Activated CD8-positive, alpha-beta T cell treated with anti-CD3 and anti-CD28 coated beads for 36 hours (primary cell): ENCODE results near the gene GALNT17. TPM values are rescaled to one million over a fixed set of nuclear protein-coding genes. Genes with fewer than 3 reads are reported as not detected.

ENCODE experiments used
- ATAC-seq: fragments of 200-7000 bp; cut with Tn5 transposase; one replicate; pipeline ENCODE4 v1.10.0; 2021; ENCODE audit warnings: mild to moderate bottlenecking, moderate library complexity
- CTCF ChIA-PET: fragments of 350-600 bp; sonication (Branson Sonifier 250); formaldehyde crosslinking; loops from one replicate; lab custom pipeline; 2021; ENCODE audit warnings: antibody characterized with exemption; lab: Charles Lee
- POLR2A ChIA-PET: fragments of 350-600 bp; sonication (Branson Sonifier 250); formaldehyde crosslinking; loops from one replicate; lab custom pipeline; 2021; ENCODE audit warnings: antibody characterized with exemption; lab: Charles Lee
- DNase-seq: peaks from one replicate; pipeline ENCODE4 v3.0.0-alpha.2; 2020
- H3K27ac Mint-ChIP-seq: one replicate; pipeline ENCODE4 v1.8.0; 2021; ENCODE audit warnings: mild to moderate bottlenecking, mixed read lengths
- H3K27me3 Mint-ChIP-seq: one replicate; pipeline ENCODE4 v1.8.0; 2021; ENCODE audit warnings: mixed read lengths
- H3K36me3 Mint-ChIP-seq: one replicate; pipeline ENCODE4 v1.8.0; 2021; ENCODE audit warnings: low read depth, mixed read lengths
- H3K4me1 Mint-ChIP-seq: one replicate; pipeline ENCODE4 v1.8.0; 2021; ENCODE audit warnings: low read depth, mixed read lengths
- H3K4me3 Mint-ChIP-seq: one replicate; pipeline ENCODE4 v1.8.0; 2021; ENCODE audit warnings: mild to moderate bottlenecking, moderate library complexity, mixed read lengths
- H3K9me3 Mint-ChIP-seq: one replicate; pipeline ENCODE4 v1.8.0; 2021; ENCODE audit warnings: mixed read lengths
- CTCF ChIP-seq: fragments of 200-600 bp; IDR thresholded peaks from one replicate; pipeline ENCODE4 v1.8.0; 2022; ENCODE audit warnings: antibody characterized with exemption, mild to moderate bottlenecking
- intact Hi-C: fragments of 100-400 bp; cut with micrococcal nuclease; formaldehyde crosslinking; loops from one replicate; pipeline ENCODE4 v1.10.0; 2022
- total RNA-seq, 2 experiments: library from RNA; stranded (reverse); gene quantifications; one replicate each; pipeline ENCODE4 v1.2.3, GENCODE V29; 2021

GALNT17 gene
- total RNA-seq, 2 experiments from 2014 or later = not detected

DNA sequence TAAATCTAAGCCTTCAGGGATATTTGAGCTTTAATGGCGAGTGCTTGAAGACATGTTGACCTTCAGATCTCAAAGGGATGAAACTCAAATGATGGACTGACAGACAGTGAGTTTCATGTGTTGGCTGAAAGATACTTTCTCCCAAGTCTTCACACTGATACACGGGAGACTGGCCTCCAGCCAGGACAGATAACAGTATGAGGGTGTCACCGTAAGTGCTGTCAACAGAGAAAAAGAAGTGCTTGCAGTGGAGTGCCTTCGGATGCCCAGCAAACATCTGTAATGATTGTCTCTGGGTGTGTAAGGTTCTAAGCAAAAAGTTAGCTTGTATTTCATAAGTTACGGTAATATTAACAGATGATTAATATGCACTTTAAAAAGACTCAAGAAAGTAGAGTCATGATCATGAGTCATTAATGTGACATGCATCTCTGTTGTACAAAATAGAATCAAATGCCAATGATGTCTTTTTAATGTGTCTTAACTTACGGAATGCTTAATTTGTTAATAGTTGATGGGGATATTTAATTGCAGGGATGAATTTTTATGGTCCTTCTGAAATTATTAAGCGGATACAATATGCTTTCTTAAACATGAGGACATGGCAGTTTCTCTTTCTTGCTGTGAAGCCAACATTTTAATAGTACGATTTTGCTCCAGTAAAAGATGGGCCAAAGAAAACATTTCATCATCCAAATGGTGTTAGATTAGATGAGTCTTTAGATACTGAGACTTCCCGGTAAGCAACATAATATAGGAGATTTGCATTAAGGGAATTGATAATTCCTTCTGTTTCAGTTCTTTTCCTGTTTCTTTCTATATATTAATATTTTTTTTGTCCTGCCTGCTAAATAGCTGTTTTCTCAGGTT is 292.5 kb downstream of the GALNT17 start:
- CTCF ChIA-PET = no interaction called here
- H3K4me1 Mint-ChIP-seq = no peaks in the 10 kb centered on the region
- H3K36me3 Mint-ChIP-seq = no peaks in the 10 kb centered on the region
- peaks cover 5% of the 10 kb centered on the region for H3K9me3 Mint-ChIP-seq
- ATAC-seq (no peak), DNase-seq (no peak)
- POLR2A ChIA-PET = no interaction called here
- no peaks in the 10 kb centered on the region for H3K27me3 Mint-ChIP-seq
- intact Hi-C loops = no loop called here
- no peak overlapping the region for H3K4me3 Mint-ChIP-seq
- no peak overlapping the region for H3K27ac Mint-ChIP-seq
- no peak for TF ChIP-seq CTCF

GRCh38 chr7:71429083-71429482 is 297.1 kb downstream of the GALNT17 start:
- H3K9me3 Mint-ChIP-seq = peaks cover 2% of the 10 kb centered on the region
- H3K36me3 Mint-ChIP-seq = no peaks in the 10 kb centered on the region
- TF ChIP-seq CTCF = no peak
- POLR2A ChIA-PET = no interaction called here
- CTCF ChIA-PET = no interaction called here
- no peaks in the 10 kb centered on the region for H3K4me1 Mint-ChIP-seq
- DNase-seq (no peak), ATAC-seq (no peak)
- H3K27me3 Mint-ChIP-seq = no peaks in the 10 kb centered on the region
- intact Hi-C loops = no loop called here
- no peak overlapping the region for H3K27ac Mint-ChIP-seq
- H3K4me3 Mint-ChIP-seq = no peak overlapping the region

DNA sequence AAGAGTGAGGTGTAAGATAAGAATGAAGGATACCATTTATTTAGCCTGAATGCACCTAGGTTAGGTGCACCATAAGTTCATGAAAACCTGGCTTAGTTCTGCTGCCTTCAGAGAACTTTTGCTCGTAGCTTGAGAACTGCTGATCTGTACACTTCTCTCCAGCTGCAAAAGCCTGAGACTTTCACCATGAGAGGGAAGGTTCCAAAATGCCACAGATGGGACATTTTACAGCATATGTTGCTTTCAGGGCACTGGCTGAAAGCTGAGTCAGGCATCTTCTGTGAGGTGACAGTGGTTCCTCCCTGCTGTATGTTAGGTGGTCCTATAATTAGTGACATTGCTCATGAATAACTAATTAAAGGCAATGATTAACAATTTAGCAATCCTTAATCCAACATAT is 298.3 kb downstream of the GALNT17 start:
- TF ChIP-seq CTCF = no peak
- intact Hi-C loops = no loop called here
- Mint-ChIP-seq H3K4me3 (no peak overlapping the region), H3K4me1 (no peaks in the 10 kb centered on the region), H3K36me3 (no peaks in the 10 kb centered on the region), H3K27ac (no peak overlapping the region), H3K27me3 (no peaks in the 10 kb centered on the region), H3K9me3 (peaks cover 2% of the 10 kb centered on the region)
- CTCF ChIA-PET = no interaction called here
- no peak for DNase-seq
- ATAC-seq = no peak
- POLR2A ChIA-PET = no interaction called here

GRCh38 chr7:71439321-71439720 is 307.4 kb downstream of the GALNT17 start:
- no peak for DNase-seq
- no peaks in the 10 kb centered on the region for H3K36me3 Mint-ChIP-seq
- TF ChIP-seq CTCF = no peak
- H3K27ac Mint-ChIP-seq = no peak overlapping the region
- no peaks in the 10 kb centered on the region for H3K27me3 Mint-ChIP-seq
- no peak for ATAC-seq
- no peaks in the 10 kb centered on the region for H3K4me1 Mint-ChIP-seq
- intact Hi-C loops = no loop called here
- ChIA-PET POLR2A (no interaction called here), CTCF (no interaction called here)
- H3K4me3 Mint-ChIP-seq = no peak overlapping the region
- H3K9me3 Mint-ChIP-seq = peaks cover 16% of the 10 kb centered on the region

DNA sequence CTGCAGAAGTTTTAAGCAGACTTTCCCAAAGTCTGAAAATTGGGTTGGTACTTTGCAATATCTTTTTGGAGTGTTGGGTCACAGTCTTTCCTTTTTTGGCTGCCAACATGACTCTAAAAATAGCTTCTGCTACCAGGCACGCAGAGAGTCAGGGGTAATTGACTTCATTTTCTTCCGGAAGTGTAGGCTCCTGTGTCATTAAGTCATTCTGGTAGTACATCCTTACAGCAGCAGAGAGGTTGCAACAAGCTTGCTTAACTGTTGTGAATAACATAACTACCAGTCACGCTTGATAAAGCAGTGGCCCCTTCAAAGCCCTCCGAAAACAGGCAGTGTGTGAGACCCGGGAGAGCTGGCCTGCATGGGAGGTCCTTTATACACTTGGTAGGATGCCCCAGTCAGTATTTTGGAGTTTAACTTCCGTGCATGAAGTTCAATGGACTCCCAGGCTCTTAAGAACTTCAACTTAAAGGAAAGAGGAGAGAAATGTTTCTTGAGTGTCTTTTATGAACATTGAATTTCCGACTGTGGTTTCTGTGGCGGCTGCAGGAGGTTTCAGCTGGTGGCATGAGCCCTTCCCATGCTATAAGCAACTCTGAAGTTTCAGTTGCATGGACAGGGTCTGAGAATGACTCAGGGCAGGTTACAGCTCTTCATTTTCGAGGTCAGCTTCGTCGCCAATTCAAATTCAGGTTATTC is 310.7 kb downstream of the GALNT17 start:
- Mint-ChIP-seq H3K36me3 (no peaks in the 10 kb centered on the region), H3K27ac (no peak overlapping the region), H3K4me1 (no peaks in the 10 kb centered on the region), H3K4me3 (no peak overlapping the region), H3K27me3 (no peaks in the 10 kb centered on the region), H3K9me3 (peaks cover 12% of the 10 kb centered on the region)
- ChIA-PET CTCF (no interaction called here), POLR2A (no interaction called here)
- intact Hi-C loops = no loop called here
- ATAC-seq (no peak), DNase-seq (peak; percentile 4)
- no peak for TF ChIP-seq CTCF
